Fibroblast of lung (primary cell): ENCODE results near the gene CLNK. TPM values are rescaled to one million over a fixed set of nuclear protein-coding genes. Genes with fewer than 3 reads are reported as not detected.

Experiments used
- DNase-seq, 2 donors: peaks; one replicate each; pipeline versions ENCODE4 v3.0.0 to v3.0.0-alpha.2; 2010; ENCODE audit warnings: low read depth in 2 of 2
- H2AFZ ChIP-seq: 2 replicates; pipeline ENCODE4 v1.5.1; 2012; ENCODE audit warnings: low read length, control low read depth, inconsistent platforms
- H3K27ac ChIP-seq: 2 replicates; pipeline ENCODE4 v1.5.1; 2011; ENCODE audit warnings: low read length, control low read depth; ENCODE audit not compliant: insufficient read depth
- H3K27me3 ChIP-seq: 2 replicates; pipeline ENCODE4 v1.5.1; 2011; ENCODE audit warnings: mild to moderate bottlenecking, low read length; ENCODE audit not compliant: control insufficient read depth, insufficient read depth
- H3K36me3 ChIP-seq: 2 replicates; pipeline ENCODE4 v1.5.1; 2011; ENCODE audit warnings: low read length; ENCODE audit not compliant: control insufficient read depth, insufficient read depth
- H3K4me1 ChIP-seq: 2 replicates; pipeline ENCODE4 v1.5.1; 2011; ENCODE audit warnings: low read length; ENCODE audit not compliant: control insufficient read depth, insufficient read depth; ENCODE audit errors: extremely low read depth
- H3K4me2 ChIP-seq: 2 replicates; pipeline ENCODE4 v1.5.1; 2011; ENCODE audit warnings: low read length, control low read depth; ENCODE audit not compliant: insufficient read depth; ENCODE audit errors: extremely low read depth
- H3K4me3 ChIP-seq, 4 experiments: fragments of 200-600 bp in 1 of 4; sonication (generic) in 1 of 4; replicated peaks in 1 of 4; 2 replicates each; pipeline ENCODE4 v1.5.1; 2011 to 2016; ENCODE audit warnings: low read length in 4 of 4, low read depth in 3 of 4, mild to moderate bottlenecking in 3 of 4, control low read depth in 2 of 4, inconsistent platforms in 1 of 4, mixed read lengths in 1 of 4; ENCODE audit not compliant: insufficient read depth in 1 of 4; ENCODE audit errors: control extremely low read depth in 1 of 4
- H3K79me2 ChIP-seq: 2 replicates; pipeline ENCODE4 v1.5.1; 2012; ENCODE audit warnings: mild to moderate bottlenecking, low read length, inconsistent platforms; ENCODE audit not compliant: control insufficient read depth, insufficient read depth
- H3K9ac ChIP-seq: 2 replicates; pipeline ENCODE4 v1.5.1; 2011; ENCODE audit warnings: mild to moderate bottlenecking, low read length, control low read depth; ENCODE audit not compliant: insufficient read depth
- H3K9me3 ChIP-seq: 2 replicates; pipeline ENCODE4 v1.5.1; 2012; ENCODE audit warnings: low read depth, low read length; ENCODE audit not compliant: control insufficient read depth, insufficient read depth
- H4K20me1 ChIP-seq: 2 replicates; pipeline ENCODE4 v1.5.1; 2011; ENCODE audit warnings: low read length; ENCODE audit not compliant: control insufficient read depth, insufficient read depth; ENCODE audit errors: extremely low read depth
- EZH2 ChIP-seq: IDR thresholded peaks from 2 replicates; pipeline ENCODE4 v1.5.1; 2012; ENCODE audit warnings: low read length, control low read depth, mild to moderate bottlenecking; ENCODE audit errors: missing control alignments
- polyA plus RNA-seq, 2 donors: library from polyadenylated mRNA; depleted of rRNA in 1 of 2; stranded (reverse) in 1 of 2; unstranded in 1 of 2; fragments of >200 nt; gene quantifications; 2 replicates each; pipeline ENCODE4 v1.2.1, GENCODE V29; 2011 to 2012; ENCODE audit warnings: missing spikeins in 1 of 2
- total RNA-seq: library from RNA; depleted of rRNA; stranded (reverse); fragments of >200 nt; gene quantifications from 2 replicates; pipeline ENCODE4 v1.2.1, GENCODE V29; 2014
- TF ChIP-seq, protein P1 (sequence below), 2 donors: IDR thresholded peaks in 1 of 2; conservative IDR thresholded peaks in 1 of 2; 1 replicate in 1 of 2; 2 replicates in 1 of 2; pipeline ENCODE4 v1.5.1; 2011 to 2012; ENCODE audit warnings: low read length in 2 of 2, control low read depth in 1 of 2, inconsistent platforms in 1 of 2, low read depth in 1 of 2, mild to moderate bottlenecking in 1 of 2

The CLNK gene
- total and polyA plus RNA-seq, 2 donors (not counting 1 experiment from before 2014, with no cell fraction given), result not detected

DNA sequence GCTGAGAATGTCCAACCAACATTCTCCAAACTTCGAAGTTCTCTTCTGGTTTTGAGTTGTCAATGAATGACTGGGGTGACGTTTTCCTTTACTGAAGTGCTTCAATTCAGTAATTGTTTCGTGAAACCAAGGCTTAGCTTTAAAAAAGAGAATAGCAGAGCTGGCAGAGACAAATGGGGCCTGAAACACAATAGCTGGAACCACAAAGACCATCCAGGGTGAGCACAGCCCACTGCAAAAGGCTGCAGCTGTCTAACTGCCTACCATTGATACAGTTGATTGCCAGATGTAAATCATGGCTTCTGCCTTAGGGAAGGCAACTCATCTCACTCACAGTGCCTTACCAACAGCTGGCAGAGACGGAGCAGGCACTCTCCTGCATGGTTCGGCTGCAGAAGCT is 148.7 kb downstream of the CLNK start:
- DNase-seq, result no peak
- Histone ChIP-seq H4K20me1 (no peaks in the 10 kb centered on the region), H3K4me2 (no peak overlapping the region), H3K9ac (no peak overlapping the region), H3K27me3 (no peaks in the 10 kb centered on the region), H3K4me1 (no peaks in the 10 kb centered on the region), H3K79me2 (no peaks in the 10 kb centered on the region), H3K4me3 (no peak overlapping the region), H3K36me3 (no peaks in the 10 kb centered on the region), H3K27ac (no peak overlapping the region), H2AFZ (no peak overlapping the region), H3K9me3 (no peaks in the 10 kb centered on the region)
- TF ChIP-seq EZH2, result no peak
- TF ChIP-seq, protein P1, sequence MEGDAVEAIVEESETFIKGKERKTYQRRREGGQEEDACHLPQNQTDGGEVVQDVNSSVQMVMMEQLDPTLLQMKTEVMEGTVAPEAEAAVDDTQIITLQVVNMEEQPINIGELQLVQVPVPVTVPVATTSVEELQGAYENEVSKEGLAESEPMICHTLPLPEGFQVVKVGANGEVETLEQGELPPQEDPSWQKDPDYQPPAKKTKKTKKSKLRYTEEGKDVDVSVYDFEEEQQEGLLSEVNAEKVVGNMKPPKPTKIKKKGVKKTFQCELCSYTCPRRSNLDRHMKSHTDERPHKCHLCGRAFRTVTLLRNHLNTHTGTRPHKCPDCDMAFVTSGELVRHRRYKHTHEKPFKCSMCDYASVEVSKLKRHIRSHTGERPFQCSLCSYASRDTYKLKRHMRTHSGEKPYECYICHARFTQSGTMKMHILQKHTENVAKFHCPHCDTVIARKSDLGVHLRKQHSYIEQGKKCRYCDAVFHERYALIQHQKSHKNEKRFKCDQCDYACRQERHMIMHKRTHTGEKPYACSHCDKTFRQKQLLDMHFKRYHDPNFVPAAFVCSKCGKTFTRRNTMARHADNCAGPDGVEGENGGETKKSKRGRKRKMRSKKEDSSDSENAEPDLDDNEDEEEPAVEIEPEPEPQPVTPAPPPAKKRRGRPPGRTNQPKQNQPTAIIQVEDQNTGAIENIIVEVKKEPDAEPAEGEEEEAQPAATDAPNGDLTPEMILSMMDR (conservative IDR thresholded peaks at IDR 0.05 in 1 of 2, IDR thresholded peaks at IDR 0.05 in 1 of 2; ENCODE audit: low read depth in 1 of 2, low read length in 2 of 2), result no peak

DNA sequence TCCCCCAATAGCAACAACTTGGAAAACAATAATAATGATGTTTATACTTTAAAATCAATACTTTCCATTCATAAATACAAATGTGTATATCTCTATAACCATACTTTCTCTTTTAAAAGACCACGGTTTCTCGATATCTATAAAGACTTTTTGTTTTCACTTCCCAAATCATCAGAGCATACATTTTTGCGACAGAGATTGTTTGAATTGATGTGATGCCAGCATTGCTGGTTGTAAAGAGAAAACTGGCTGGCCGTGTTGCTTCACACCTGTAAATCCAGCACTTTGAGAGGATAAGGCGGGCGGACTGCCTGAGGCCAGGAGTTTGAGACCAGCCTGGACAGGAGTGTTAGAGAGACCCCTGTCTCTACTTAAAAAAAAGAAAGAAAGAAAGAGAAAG is 149.7 kb downstream of the CLNK start:
- no peak for TF ChIP-seq EZH2
- TF ChIP-seq, protein P1 (conservative IDR thresholded peaks at IDR 0.05 in 1 of 2, IDR thresholded peaks at IDR 0.05 in 1 of 2; ENCODE audit: low read depth in 1 of 2, low read length in 2 of 2), result no peak
- no peaks in the 10 kb centered on the region for H3K79me2 ChIP-seq
- H3K27ac ChIP-seq, result no peak overlapping the region
- H4K20me1 ChIP-seq, result no peaks in the 10 kb centered on the region
- no peak overlapping the region for H3K4me3 ChIP-seq
- no peak overlapping the region for H3K4me2 ChIP-seq
- H3K9ac ChIP-seq, result no peak overlapping the region
- H3K27me3 ChIP-seq, result no peaks in the 10 kb centered on the region
- no peaks in the 10 kb centered on the region for H3K9me3 ChIP-seq
- H3K36me3 ChIP-seq, result no peaks in the 10 kb centered on the region
- H3K4me1 ChIP-seq, result no peaks in the 10 kb centered on the region
- DNase-seq, result no peak
- H2AFZ ChIP-seq, result no peak overlapping the region

DNA sequence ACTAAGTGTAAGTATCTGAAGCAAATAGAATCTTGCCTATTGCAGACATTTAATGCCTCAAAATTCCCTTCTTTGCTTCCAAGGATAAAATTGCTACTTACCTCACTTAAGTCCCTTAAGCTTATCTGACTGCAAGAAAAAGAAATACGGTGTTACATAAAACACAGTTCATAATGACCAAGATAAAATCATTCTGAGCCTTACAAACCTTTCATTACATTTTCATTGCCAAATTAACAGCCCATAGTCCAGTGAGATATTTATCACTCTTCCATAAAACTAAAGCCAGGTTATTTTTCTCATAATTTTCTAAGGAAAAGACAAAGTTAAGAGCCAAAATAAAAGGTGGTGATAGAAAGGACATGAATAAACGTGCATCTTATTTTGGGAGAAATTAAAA is 152.4 kb downstream of the CLNK start:
- no peak for DNase-seq
- no peaks in the 10 kb centered on the region for H3K4me1 ChIP-seq
- no peak overlapping the region for H3K4me3 ChIP-seq
- H3K4me2 ChIP-seq, result no peak overlapping the region
- H4K20me1 ChIP-seq, result no peaks in the 10 kb centered on the region
- no peak overlapping the region for H2AFZ ChIP-seq
- no peaks in the 10 kb centered on the region for H3K9me3 ChIP-seq
- TF ChIP-seq, protein P1 (conservative IDR thresholded peaks at IDR 0.05 in 1 of 2, IDR thresholded peaks at IDR 0.05 in 1 of 2; ENCODE audit: low read depth in 1 of 2, low read length in 2 of 2), result no peak
- TF ChIP-seq EZH2, result no peak
- no peaks in the 10 kb centered on the region for H3K27me3 ChIP-seq
- no peak overlapping the region for H3K9ac ChIP-seq
- H3K36me3 ChIP-seq, result no peaks in the 10 kb centered on the region
- no peaks in the 10 kb centered on the region for H3K79me2 ChIP-seq
- no peak overlapping the region for H3K27ac ChIP-seq
